HEK293T (cell line): ENCODE data around the gene SYNM.

Experiments used
- ARNT ChIP-seq: fragments of 450-650 bp; IDR thresholded peaks from 2 replicates; pipeline ENCODE4 v1.6.1; 2017; ENCODE audit warnings: mild to moderate bottlenecking
- BHLHE40 ChIP-seq: fragments of 450-650 bp; IDR thresholded peaks from 2 replicates; pipeline ENCODE4 v1.6.1; 2016; ENCODE audit warnings: mild to moderate bottlenecking, moderate library complexity, borderline replicate concordance
- CTBP1 ChIP-seq: fragments of 450-650 bp; IDR thresholded peaks from 2 replicates; pipeline ENCODE4 v1.6.1; 2016; ENCODE audit warnings: borderline replicate concordance
- ELF4 ChIP-seq: fragments of 450-650 bp; IDR thresholded peaks from 2 replicates; pipeline ENCODE4 v1.6.1; 2017; ENCODE audit warnings: antibody characterized with exemption
- FOXA1 ChIP-seq: fragments of 450-650 bp; IDR thresholded peaks from 2 replicates; pipeline ENCODE4 v1.6.1; 2016; ENCODE audit warnings: mild to moderate bottlenecking
- FOXK2 ChIP-seq: fragments of 450-650 bp; IDR thresholded peaks from 2 replicates; pipeline ENCODE4 v1.6.1; 2016; ENCODE audit warnings: mild to moderate bottlenecking
- FOXM1 ChIP-seq: fragments of 450-650 bp; IDR thresholded peaks from 2 replicates; pipeline ENCODE4 v1.6.1; 2017; ENCODE audit warnings: mild to moderate bottlenecking, borderline replicate concordance
- NFRKB ChIP-seq: fragments of 450-650 bp; IDR thresholded peaks from 2 replicates; pipeline ENCODE4 v1.6.1; 2016; ENCODE audit warnings: mild to moderate bottlenecking, moderate library complexity
- SP1 ChIP-seq: fragments of 450-650 bp; IDR thresholded peaks from 2 replicates; pipeline ENCODE4 v1.6.1; 2017
- SUZ12 ChIP-seq: fragments of 450-650 bp; IDR thresholded peaks from 2 replicates; pipeline ENCODE4 v1.6.1; 2016; ENCODE audit warnings: mild to moderate bottlenecking
- TARDBP ChIP-seq: fragments of 450-650 bp; IDR thresholded peaks from 2 replicates; pipeline ENCODE4 v1.6.1; 2016
- ZNF384 ChIP-seq: fragments of 450-650 bp; IDR thresholded peaks from 2 replicates; pipeline ENCODE4 v1.6.1; 2016

DNA sequence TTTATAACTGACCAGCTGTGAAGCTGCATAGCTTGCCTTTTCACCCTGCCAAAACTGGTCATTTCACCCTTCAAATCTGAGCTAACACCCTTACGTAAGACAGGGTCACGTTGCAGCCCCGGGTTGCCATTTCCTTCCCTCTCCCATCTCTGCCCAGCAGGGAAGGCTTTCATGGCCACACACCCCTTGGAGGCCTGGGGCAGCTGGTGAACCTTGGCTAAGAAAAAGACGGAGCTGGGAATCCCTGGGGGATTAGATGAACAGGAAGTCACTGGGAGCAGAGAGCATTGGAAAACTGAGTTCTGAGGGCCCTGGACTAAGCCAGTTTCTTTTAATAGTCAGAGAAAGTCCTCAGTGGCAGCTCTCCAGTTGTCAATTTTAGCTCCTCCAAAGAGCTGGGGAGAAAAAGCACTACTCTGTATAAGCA, 76.7 kb downstream of the SYNM start:
- TF ChIP-seq ELF4, result no peak
- TF ChIP-seq SUZ12, result no peak
- TF ChIP-seq NFRKB, result no peak
- no peak for TF ChIP-seq FOXM1
- TF ChIP-seq ZNF384, result no peak
- TF ChIP-seq SP1, result no peak
- TF ChIP-seq CTBP1, result no peak
- no peak for TF ChIP-seq TARDBP
- TF ChIP-seq ARNT, result no peak
- no peak for TF ChIP-seq FOXA1
- TF ChIP-seq FOXK2, result no peak
- TF ChIP-seq BHLHE40, result no peak
